Ovary (tissue), 3 donors: ENCODE measurements around the gene NELFCD.

Source experiments
- POLR2A ChIP-seq: fragments of 450-650 bp; IDR thresholded peaks from one replicate; pipeline ENCODE4 v1.6.1; 2017; ENCODE audit warnings: antibody characterized with exemption, mild to moderate bottlenecking, moderate library complexity
- TF ChIP-seq, protein P1 (sequence below), 3 donors: fragments of 450-650 bp in 2 of 3; fragments of 200-600 bp in 1 of 3; IDR thresholded peaks; one replicate each; pipeline versions ENCODE4 v1.5.1 to v1.8.0; 2016 to 2022; ENCODE audit warnings: antibody characterized with exemption in 3 of 3, mild to moderate bottlenecking in 1 of 3
- donor health status: DM: no; HTN: no; CAD: no.

DNA sequence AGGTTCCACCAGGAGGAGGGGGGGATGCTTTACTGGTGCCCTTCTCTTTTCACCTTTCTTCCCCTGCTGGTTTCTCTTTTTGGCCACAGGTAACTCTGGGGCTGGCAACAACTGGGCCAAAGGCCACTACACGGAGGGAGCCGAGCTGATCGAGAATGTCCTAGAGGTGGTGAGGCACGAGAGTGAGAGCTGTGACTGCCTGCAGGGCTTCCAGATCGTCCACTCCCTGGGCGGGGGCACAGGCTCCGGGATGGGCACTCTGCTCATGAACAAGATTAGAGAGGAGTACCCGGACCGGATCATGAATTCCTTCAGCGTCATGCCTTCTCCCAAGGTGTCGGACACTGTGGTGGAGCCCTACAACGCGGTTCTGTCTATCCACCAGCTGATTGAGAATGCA lies 42.6 kb downstream of the NELFCD start:
- TF ChIP-seq, protein P1, sequence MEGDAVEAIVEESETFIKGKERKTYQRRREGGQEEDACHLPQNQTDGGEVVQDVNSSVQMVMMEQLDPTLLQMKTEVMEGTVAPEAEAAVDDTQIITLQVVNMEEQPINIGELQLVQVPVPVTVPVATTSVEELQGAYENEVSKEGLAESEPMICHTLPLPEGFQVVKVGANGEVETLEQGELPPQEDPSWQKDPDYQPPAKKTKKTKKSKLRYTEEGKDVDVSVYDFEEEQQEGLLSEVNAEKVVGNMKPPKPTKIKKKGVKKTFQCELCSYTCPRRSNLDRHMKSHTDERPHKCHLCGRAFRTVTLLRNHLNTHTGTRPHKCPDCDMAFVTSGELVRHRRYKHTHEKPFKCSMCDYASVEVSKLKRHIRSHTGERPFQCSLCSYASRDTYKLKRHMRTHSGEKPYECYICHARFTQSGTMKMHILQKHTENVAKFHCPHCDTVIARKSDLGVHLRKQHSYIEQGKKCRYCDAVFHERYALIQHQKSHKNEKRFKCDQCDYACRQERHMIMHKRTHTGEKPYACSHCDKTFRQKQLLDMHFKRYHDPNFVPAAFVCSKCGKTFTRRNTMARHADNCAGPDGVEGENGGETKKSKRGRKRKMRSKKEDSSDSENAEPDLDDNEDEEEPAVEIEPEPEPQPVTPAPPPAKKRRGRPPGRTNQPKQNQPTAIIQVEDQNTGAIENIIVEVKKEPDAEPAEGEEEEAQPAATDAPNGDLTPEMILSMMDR (IDR thresholded peaks at IDR 0.05), result no peak
- no peak for TF ChIP-seq POLR2A
